HG03575 (cell line): ENCODE results near the gene CHRM1.
"Not testable (repeated sequence)": the region's sequence is repeated elsewhere in the genome, so short reads cannot be mapped to it uniquely, and the experiment has no call there.

ENCODE experiments used
- ATAC-seq: cut with Tn5 transposase; IDR thresholded peaks from one replicate; pipeline ENCODE4 v1.9.1; 2021; ENCODE audit not compliant: unreplicated experiment, insufficient number of reproducible peaks, low FRiP score; ENCODE audit errors: extremely low read depth

Gene CHRM1, protein sequence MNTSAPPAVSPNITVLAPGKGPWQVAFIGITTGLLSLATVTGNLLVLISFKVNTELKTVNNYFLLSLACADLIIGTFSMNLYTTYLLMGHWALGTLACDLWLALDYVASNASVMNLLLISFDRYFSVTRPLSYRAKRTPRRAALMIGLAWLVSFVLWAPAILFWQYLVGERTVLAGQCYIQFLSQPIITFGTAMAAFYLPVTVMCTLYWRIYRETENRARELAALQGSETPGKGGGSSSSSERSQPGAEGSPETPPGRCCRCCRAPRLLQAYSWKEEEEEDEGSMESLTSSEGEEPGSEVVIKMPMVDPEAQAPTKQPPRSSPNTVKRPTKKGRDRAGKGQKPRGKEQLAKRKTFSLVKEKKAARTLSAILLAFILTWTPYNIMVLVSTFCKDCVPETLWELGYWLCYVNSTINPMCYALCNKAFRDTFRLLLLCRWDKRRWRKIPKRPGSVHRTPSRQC

DNA sequence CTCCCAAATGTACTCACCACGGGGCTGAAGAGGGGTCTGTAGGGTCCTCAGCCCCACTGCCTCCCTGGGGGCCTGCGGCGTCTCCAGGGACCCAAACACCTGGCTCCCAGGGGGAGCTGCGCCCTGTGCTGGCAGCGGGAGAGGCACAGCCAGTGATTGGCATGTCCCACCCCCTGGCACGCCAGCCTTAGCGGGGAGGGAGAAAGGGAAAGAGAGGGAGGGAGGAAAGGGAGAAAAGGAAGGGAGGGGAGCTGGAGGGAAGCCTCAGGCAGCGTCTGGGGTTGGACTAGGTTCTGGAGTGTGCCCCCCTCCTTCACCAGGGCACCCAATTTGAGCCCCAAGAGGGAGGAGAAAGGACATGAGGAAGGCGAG is at the start of gene CHRM1:
Gene CHRM1 (minus strand): TSS at position 163 of the 372 bp plus-strand sequence. CDS start 10,263 bp downstream, outside the sequence.
- ATAC-seq: no peak

DNA sequence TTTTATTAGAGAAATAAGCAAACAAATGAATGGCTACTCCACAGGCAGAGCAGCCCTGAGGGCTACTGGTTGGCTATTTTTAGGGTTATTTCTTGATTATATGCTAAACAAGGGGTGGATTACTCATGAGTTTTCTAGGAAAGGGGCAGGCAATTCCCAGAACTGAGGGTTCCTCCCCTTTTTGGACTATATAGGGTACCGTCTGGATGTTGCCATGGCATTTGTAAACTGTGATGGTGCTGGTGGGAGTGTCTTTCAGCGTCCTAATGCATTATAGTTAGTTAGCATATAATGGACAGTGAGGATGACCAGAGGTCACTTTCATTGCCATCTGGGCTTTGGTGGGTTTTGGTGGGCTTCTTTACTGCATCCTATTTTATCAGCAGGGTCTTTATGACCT is 44.4 kb upstream of the CHRM1 start:
- ATAC-seq: no peak

DNA sequence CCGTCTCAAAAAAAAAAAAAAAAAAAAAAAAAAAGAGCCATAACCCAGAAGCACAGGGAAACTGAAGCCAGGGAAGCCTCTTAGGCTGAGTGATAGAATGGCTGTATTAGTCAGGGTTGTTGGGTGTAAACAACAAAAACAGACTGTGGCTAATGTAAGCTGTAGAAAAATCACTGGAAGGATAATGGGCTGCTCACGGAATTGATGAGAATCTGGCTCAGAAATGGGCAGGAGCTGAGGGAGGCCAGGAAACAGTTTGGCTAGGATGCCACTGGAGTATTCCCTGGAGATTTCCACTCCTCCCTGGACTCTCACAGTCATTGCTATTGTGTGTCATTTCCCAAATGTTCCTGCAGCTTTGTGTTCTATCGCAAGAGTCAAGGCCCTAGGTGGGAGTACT is 41.2 kb upstream of the CHRM1 start:
- ATAC-seq: no peak

DNA sequence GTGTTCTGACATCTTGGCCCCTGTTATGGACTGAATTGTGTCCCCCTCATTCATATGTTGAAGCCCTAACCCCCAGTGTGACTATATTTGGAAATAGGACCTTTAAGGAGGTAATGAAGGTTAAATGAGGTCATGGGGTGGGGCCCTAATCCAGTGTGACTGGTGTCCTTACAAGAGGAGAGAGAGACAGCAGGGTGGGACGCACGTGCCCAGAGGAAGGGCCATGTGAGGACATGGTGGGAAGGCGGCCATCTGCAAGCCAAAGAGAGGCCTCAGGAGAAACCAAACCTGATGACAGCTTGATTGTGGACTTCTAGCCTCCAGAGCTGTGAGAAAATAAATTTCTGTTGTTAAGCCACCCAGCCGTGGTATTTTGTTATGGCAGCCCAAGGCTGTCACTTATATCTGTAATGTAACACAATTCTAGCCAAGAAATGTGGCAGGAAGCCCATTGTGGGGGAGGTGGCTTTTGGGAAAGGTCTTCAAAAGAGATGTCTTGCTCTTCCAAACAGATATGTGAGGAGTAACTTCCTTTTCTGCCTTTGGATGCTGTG is 39.9 kb upstream of the CHRM1 start:
- ATAC-seq: no peak

DNA sequence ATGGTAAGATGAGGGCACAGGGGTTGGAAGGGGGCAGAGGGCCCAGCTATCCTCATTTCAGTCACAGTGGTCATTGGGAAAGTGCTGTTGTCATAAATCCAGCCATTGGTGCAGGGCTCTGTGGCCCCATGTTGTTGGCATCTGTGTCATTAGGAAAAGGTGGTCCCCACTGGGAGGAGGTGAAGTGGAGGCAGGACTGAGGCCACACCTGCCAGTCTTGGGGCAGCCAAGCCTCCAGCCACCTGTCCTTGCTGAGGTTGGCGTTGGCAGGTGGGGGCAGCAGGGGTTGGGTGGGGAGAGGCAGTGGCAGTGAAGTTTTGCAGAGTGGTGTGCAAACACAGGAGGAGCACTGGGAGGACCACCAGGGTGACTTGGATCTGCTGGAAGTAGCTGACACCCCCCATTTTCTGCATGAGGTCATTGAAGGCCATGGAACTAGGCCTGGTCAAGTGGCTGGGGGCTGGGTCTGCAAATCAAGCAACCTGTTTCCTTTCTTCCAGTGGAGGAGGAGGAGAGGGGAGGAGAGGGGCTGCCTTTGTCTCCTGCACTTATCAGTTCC is 38.3 kb upstream of the CHRM1 start:
- ATAC-seq: no peak

DNA sequence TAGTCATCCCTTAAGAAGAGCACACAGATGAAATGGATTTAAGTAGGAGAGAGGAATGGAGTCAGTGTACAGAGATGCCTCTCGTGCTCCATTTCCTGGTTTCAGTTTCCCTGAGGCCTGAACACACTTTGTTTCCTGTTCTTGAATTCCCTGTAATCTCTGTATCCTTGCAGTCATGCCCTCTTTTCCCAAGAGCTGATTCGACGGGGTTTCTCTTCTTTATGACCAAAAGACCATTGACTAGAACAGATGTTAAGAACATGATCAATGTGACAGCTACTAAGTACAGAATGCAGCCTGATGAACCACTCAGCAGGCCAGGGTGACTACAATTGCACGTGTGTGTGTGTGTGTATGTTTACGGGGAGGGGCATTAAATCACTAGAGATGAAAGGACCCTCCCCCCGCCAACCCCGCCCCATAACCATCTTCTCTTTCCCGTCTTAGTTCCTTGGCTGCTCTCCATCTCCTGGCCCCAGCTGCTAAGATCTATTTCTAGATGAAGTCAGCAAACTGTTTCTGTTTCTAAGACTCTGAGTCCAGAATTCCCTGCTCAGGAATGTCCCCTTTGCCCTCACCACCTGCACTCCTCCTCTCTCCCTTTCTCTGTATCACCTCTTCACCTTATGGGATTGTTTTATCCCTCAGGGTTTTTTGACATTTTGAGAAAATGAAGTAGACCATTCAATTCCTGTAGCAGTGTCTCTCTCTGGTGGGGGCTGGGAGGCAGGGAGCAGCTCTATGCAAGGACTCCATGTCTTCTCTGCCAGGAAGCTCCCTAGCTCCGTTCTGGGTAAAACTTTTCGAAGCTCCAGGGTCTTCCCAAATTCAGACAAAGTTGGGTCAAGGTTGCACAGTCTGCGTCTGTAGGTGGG is 37.6 kb upstream of the CHRM1 start:
- ATAC-seq: no peak

DNA sequence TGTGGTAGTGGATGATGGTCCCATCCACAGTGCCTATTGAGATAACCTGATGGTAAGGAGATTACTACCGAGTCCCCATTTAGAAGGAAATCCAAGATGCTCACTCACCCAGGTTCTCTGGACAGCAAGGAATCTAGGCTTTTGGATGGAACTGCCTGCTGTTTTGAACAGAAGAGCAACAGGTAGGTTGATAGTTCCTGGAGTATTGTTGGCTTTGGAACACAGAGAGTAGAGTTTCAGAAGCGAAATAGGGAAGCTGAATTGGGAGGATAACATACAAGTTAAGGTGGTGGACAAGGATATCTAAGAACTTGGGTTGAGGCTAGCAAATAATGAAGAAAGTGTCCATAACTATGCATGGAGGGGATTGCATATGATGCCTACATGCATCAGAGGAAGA is 36.0 kb upstream of the CHRM1 start:
- no peak for ATAC-seq

DNA sequence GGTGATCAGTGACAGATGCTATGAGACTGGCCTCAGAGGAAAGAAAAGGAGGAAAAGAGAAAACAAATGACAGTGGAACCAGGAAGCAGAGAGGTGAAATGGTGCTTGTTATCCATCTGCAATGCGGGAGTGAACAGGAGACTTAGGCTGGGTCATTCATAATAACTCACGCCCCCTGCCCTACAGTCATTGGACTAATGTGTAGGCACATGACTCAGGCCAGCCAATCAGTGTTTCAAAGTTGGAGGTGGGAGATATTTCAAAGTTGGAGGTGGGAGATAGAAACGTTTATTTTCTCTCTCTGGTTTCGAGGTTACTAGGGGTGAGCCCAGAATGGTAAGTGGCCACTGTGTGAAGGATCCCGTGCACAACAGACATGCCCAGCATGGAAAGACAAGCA is 33.3 kb upstream of the CHRM1 start:
- ATAC-seq: no peak

DNA sequence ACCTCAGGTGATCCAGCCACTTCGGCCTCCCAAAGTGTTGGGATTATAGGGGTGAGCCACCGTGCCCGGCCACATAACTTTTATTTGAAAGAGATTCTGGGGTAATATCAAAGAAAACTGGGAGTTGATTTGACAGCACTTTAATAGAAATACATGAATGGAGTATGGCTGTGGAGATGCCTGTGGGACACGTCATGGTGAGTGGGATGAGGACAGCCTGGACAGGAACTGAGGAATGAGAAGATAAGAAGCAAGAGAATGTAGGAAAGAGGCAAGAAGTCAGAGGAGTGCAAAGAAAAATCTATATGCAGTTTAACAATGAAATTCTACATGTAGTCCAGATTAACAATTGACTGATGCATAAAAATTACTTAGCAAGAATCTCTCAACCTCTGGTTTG is 32.6 kb upstream of the CHRM1 start:
- ATAC-seq: no peak

DNA sequence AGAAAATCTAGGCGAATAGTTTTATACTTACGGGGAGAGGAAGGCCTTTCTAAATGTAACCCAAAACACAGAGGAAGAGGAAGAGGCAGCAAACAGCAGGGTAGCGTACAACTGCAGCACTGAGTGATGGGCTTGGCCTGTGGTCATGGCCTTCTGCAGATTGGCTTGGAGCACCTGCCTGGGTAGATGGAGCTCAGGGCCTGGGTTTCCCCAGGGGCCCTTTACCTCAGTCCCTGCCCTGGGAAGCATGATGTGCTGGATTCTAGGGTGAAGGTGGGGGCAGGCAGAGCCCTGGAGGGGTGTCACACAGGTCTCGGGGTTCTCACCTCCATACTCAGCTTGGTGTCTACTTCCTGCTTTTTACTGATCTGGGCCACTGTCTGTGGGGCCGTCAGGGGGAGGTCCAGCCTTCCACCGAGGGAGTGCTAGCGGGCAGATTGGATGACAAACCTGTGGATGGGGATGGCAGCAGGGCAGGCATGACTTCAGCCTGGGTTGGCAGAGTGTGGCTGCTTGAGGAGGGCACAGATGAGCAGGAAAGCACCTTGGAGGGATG is 27.7 kb upstream of the CHRM1 start:
- no peak for ATAC-seq

DNA sequence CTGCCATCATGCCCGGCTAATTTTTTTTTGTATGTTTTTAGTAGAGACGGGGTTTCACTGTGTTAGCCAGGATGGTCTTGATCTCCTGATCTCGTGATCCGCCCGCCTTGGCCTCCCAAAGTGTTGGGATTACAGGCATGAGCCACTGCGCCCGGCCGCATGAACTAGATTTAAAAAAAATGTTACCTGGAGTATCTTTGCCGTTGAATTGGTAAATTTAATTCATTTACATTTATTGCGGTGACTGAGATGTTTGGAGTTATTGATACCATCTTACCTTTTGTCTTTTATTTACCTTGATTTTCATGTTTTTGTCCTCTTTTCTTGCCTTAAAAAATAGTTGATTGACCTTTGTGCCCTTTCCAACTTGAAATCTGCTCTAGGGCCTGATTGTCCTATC is 24.4 kb upstream of the CHRM1 start:
- not testable (repeated sequence) for ATAC-seq

DNA sequence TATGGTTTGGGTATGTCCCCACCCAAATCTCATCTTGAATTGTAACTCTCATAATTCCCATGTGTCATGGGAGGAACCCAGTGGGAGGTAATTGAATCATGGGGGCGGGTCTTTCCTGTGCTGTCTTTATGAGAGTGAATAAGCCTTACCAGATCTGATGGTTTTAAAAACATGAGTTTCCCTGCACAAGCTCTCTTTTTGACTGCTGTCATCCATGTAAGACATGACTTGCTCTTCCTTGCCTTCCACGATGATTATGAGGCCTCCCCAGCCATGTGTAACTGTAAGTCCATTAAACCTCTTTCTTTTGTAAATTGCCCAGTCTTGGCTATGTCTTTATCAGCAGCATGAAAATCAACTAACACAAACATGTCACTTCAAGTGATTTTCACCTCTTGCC is 16.4 kb upstream of the CHRM1 start:
- ATAC-seq: not testable (repeated sequence)

DNA sequence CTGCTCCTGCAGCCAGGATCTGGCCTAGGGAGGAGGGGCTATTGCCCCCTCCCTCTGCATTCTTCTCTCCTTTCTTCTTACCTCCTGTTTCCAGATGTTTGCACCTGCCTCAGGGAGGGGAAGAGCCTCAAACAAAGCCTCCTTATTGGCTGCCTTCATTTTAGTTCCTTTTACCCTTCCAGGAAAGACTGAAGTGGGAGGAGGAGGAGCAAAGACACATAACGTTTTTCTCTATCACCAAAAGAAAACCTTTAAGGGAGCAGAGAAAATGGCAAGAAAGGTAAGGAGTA is 13.3 kb upstream of the CHRM1 start:
- ATAC-seq: no peak

DNA sequence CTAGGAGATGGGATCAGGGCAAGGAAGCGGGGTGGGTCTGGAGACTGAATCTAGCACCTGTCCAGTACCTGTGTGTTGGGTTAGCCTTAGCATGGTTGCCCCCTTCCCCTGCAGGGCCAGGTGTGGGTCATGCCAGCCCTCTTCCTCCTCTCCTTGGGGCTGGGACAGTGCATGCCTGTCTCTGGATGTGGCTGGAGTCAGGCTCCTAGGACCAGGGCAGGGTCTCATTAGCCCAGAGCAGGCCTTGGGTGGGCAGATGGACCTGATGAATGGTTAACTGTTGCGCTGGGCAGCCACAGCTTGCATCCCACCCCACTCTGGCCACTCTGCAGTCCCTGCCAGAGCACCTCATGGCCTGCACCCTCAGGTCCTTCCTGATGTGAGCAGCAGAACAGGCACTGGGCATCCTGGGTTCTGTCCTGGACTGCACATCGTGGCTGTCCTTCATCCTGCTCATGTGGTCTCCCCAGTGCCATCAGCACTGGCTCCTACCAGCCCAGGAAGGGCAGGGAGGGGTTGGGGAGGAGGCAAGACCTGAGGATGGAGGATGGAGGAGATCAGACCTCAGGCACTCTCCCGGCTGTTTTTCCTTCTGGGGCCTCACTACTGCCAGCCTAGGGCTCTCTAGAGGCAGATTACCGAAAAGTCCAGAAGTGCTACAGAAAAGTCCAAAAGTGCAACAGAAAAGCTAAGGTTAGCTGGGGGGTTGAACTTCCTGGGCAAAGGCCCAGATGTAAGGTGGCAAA is 12.8 kb upstream of the CHRM1 start:
- no peak for ATAC-seq

DNA sequence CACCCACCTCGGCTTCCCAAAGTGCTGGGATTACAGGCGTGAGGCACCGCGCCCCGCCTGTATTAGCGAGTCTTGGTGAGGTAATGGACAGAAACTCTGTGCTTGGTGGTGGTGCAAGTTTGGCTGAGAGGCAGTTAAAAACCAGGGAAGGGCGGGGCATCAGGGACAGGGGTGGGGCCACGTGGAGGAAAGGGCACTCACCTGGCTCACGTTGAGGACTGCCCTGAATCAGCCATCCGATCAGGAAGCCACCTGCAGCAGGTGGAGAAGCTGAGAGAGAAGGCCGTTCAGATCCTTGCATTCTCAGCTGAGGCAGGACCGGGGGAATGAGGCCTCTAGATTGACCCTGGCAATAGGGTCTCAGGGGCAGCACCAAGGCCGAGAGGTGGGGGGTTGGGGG is 12.1 kb upstream of the CHRM1 start:
- ATAC-seq: no peak

DNA sequence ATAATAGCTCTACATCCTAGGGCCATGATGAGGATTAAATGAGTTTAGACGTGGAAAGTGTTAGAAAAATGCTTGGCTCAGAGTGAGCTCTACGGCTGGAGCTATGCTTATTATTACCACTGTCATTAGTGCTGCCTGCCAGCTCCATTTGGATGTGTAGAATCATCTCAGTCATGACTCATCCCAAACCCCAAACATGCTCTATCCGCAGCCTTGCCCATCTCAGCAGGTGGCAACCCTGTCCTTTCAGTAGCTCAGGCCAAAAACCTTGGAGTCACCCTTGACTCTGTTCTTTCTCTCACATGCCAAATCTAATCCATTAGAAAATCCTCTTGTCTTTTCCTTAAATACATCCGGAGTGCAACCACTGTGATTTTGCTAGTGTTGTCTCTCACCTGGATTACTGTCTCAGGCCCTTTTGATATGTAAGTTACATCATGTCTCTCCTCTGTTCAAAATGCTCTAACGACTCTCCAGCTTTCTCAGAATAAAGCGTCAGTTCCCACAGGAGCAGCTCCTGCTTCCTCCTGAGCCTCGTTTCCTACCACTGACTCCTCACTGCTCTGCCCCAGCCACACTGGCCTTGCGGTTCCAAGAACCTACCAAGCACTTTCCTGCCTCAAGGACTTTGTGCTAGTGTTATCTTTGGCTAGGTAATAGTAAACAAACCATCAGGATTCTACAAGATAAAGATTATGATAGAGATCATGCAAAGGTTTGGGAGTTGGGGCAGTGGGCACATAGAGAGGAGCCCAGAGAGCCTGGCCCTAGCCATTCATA is 10.5 kb upstream of the CHRM1 start:
- no peak for ATAC-seq

DNA sequence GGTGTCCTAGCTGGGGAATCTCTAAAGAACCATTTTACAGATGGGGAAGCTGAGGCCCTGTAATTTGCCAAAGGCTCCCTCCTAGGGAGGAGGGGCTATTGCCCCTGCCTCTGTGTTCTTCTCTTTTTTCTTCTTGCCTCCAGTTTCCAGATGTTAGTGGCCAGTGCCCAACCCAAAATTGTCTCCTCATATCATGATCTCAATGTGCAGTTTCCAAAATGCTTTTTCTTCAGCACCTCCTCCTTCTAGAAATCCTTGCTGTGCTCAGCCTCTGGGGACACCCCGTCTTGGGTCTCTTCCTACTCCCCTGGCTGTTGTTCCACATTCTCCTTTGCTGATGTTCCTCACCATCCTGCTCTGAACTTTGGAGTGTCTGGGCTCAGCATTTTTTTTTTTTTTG is 9.5 kb upstream of the CHRM1 start:
- no peak for ATAC-seq

DNA sequence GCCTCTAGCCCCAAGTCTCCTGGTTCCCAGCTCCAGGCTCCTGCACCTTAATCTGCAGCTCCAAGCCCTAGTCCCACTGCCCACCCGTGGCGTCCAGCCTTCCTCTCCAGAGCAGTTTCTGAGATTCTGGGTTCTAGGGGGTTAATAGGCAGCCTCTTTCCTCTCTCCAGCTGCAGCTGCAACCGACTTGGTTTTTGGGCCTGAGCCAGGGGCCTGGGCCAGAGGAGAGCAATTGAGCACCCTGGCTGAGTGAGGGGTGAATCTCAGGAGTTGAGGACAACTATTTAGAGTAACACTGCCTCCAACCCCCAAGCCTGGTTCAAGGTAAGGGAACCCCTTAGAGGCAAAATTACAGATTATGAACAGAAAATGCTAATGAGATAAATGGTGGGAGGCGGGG is 9.0 kb upstream of the CHRM1 start:
- no peak for ATAC-seq
